OCI-LY7 (cell line): Measurements from ENCODE around the gene TBX5. TPM values are rescaled to one million over a fixed set of nuclear protein-coding genes. Genes with fewer than 3 reads are reported as not detected.

ENCODE experiments used
- BruUV-seq: library from RNA; stranded (reverse); fragments of 400-500 nt; replicated peaks from 2 replicates; lab custom pipeline; 2021; lab: Mats Ljungman, UMichigan
- CTCF ChIA-PET: fragments of 300-600 bp; sonication (Branson Sonifier 250); formaldehyde crosslinking; loops from one replicate; lab custom pipeline; 2022; ENCODE audit warnings: antibody characterized with exemption; ENCODE audit not compliant: unreplicated experiment; lab: Charles Lee
- POLR2A ChIA-PET: fragments of 300-600 bp; sonication (Branson Sonifier 250); formaldehyde crosslinking; loops from one replicate; lab custom pipeline; 2022; ENCODE audit warnings: antibody characterized with exemption; lab: Charles Lee
- DNase-seq: peaks from one replicate; pipeline ENCODE4 v3.0.0-alpha.2; 2015; ENCODE audit warnings: low spot score
- H2AFZ ChIP-seq: fragments of 200-600 bp; sonication (generic), shearing (Covaris generic); 2 replicates; pipeline ENCODE4 v1.6.1; 2014; ENCODE audit warnings: mild to moderate bottlenecking, antibody characterized with exemption, low read length, moderate library complexity
- H3K27ac ChIP-seq: fragments of 200-600 bp; sonication (generic); 2 replicates; pipeline ENCODE4 v1.5.1; 2014; ENCODE audit warnings: mixed run types, low read depth, mild to moderate bottlenecking, moderate library complexity, low read length, inconsistent platforms; ENCODE audit not compliant: poor library complexity, severe bottlenecking
- H3K36me3 ChIP-seq: fragments of 200-600 bp; sonication (generic); 2 replicates; pipeline ENCODE4 v1.6.1; 2014; ENCODE audit warnings: mild to moderate bottlenecking, antibody characterized with exemption, low read length, moderate library complexity, mixed read lengths; ENCODE audit not compliant: insufficient read depth
- H3K4me1 ChIP-seq: fragments of 200-600 bp; sonication (generic); 2 replicates; pipeline ENCODE4 v1.5.1; 2014; ENCODE audit warnings: mild to moderate bottlenecking, low read length; ENCODE audit not compliant: insufficient read depth, poor library complexity, severe bottlenecking
- H3K4me2 ChIP-seq: fragments of 200-600 bp; sonication (generic); 2 replicates; pipeline ENCODE4 v1.6.1; 2014; ENCODE audit warnings: mild to moderate bottlenecking, low read length
- H3K4me3 ChIP-seq: fragments of 200-600 bp; sonication (generic); 2 replicates; pipeline ENCODE4 v1.5.1; 2014; ENCODE audit warnings: mild to moderate bottlenecking, low read depth, low read length; ENCODE audit not compliant: poor library complexity, severe bottlenecking
- H3K79me2 ChIP-seq: fragments of 200-600 bp; sonication (generic); 2 replicates; pipeline ENCODE4 v1.6.1; 2016; ENCODE audit warnings: low read depth, mild to moderate bottlenecking, low read length, moderate library complexity, mixed read lengths; ENCODE audit not compliant: insufficient read depth
- H3K9me2 ChIP-seq: fragments of 200-600 bp; sonication (generic); 2 replicates; pipeline ENCODE4 v1.6.1; 2016; ENCODE audit warnings: mild to moderate bottlenecking, low read length, mixed read lengths; ENCODE audit not compliant: insufficient read depth
- H3K9me3 ChIP-seq: fragments of 200-600 bp; sonication (generic); 2 replicates; pipeline ENCODE4 v1.6.1; 2014; ENCODE audit warnings: mild to moderate bottlenecking, mixed run types, low read length, mixed read lengths
- H4K20me1 ChIP-seq: fragments of 200-600 bp; sonication (generic); 2 replicates; pipeline ENCODE4 v1.6.1; 2014; ENCODE audit warnings: mild to moderate bottlenecking, antibody characterized with exemption, low read length, moderate library complexity, mixed read lengths; ENCODE audit not compliant: insufficient read depth
- EZH2phosphoT487 ChIP-seq: fragments of 200-600 bp; sonication (generic); IDR thresholded peaks from 2 replicates; pipeline ENCODE4 v1.6.1; 2018; ENCODE audit warnings: low read depth, borderline replicate concordance, mild to moderate bottlenecking, mixed run types, antibody characterized with exemption, low read length, moderate library complexity, mixed read lengths
- intact Hi-C: fragments of 100-400 bp; cut with micrococcal nuclease; formaldehyde crosslinking; loops from one replicate; pipeline ENCODE4 v1.10.0; 2022; ENCODE audit not compliant: unreplicated experiment
- total RNA-seq, 2 experiments: library from RNA; depleted of rRNA in 1 of 2; stranded (reverse); fragments of >200 nt in 1 of 2; shearing (Covaris generic) in 1 of 2; gene quantifications; 2 replicates each; pipeline ENCODE4 v1.2.3, GENCODE V29; 2014 to 2022
- TF ChIP-seq, protein P1 (sequence below): fragments of 200-600 bp; sonication (generic); conservative IDR thresholded peaks from 2 replicates; pipeline ENCODE4 v1.5.1; 2014; ENCODE audit warnings: mild to moderate bottlenecking, antibody characterized with exemption, low read length, moderate library complexity, mixed read lengths

TBX5 gene
- total RNA-seq, 2 experiments from 2014 or later, result not detected

DNA sequence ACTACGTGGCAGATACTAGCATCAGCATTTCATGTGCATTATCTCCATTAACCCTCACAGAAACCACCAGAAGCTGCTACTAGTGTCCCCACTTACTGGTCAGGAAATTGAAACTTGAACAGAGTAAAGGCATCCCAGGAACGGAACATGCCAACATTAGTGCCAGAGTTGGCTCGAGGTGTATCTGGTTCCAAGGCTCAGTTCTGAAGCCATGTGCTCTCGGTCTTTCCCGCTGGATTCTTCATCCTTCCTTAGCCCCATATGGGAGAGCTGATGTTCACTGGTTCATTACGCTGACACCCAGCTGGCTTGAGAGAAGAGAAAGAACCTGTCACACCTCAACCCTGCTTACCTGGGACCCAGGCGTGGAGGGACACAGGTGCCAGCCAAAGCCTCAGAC is 91.5 kb downstream of the TBX5 start:
- no peak overlapping the region for H3K4me3 ChIP-seq
- CTCF ChIA-PET, result no interaction called here

DNA sequence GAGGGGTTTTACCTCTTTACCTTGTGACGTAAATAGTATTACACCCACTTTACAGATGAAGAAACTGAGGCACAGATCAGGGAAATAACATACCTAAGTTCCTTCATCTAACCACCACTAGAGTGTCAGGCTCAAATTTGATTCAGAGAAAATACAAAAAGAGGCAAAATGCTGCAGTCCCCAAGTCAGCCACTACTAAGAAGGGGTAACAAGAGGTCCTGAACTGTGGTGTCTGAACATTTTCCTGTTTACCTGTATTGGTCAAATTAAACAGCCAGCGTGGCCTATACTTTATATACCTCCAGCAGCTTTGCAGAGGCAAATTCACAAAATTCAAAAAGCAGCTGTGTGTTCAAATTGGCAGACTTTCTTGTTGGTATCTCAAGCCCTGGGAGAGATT is 92.0 kb downstream of the TBX5 start:
- CTCF ChIA-PET, result interaction anchor here (0.5 kb wide), 1 partner anchor 979 kb away, joined by 10 read pairs; no protein-coding TSS in a partner anchor
- intact Hi-C loops, result no loop called here

More for the DNA sequence above, 91.5 kb downstream of the TBX5 start:
- TF ChIP-seq EZH2phosphoT487, result no peak
- TF ChIP-seq, protein P1, sequence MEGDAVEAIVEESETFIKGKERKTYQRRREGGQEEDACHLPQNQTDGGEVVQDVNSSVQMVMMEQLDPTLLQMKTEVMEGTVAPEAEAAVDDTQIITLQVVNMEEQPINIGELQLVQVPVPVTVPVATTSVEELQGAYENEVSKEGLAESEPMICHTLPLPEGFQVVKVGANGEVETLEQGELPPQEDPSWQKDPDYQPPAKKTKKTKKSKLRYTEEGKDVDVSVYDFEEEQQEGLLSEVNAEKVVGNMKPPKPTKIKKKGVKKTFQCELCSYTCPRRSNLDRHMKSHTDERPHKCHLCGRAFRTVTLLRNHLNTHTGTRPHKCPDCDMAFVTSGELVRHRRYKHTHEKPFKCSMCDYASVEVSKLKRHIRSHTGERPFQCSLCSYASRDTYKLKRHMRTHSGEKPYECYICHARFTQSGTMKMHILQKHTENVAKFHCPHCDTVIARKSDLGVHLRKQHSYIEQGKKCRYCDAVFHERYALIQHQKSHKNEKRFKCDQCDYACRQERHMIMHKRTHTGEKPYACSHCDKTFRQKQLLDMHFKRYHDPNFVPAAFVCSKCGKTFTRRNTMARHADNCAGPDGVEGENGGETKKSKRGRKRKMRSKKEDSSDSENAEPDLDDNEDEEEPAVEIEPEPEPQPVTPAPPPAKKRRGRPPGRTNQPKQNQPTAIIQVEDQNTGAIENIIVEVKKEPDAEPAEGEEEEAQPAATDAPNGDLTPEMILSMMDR, result no peak
- intact Hi-C loops, result no loop called here
- no peak for DNase-seq
- Histone ChIP-seq H4K20me1 (no peaks in the 10 kb centered on the region), H3K79me2 (no peaks in the 10 kb centered on the region), H3K27ac (no peak overlapping the region), H3K4me2 (no peak overlapping the region), H3K9me3 (no peaks in the 10 kb centered on the region), H3K4me1 (no peaks in the 10 kb centered on the region), H3K36me3 (no peaks in the 10 kb centered on the region), H3K9me2 (no peaks in the 10 kb centered on the region), H2AFZ (no peak overlapping the region)
- POLR2A ChIA-PET, result no interaction called here
- no TSS peak for BruUV-seq

DNA sequence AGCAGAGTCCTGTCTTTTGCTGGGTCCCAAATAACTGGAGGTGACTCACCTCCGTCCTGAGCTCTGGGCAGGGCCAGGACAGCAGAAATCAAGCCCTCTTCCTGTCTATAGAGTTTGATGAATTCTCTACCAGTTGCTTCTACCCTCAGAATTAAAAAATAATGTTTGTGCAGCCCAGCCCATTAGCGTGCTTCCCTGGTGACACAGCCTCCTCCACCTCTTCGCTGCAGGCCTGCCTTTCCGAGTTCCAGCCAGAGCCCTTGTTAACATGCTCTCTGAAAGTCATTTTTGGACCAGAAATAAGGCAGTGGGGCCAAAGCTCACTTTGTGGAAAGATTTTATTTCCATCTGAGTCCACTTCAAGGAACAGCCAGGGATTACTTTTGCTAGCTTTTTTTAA is 94.0 kb downstream of the TBX5 start:
- no peaks in the 10 kb centered on the region for H3K36me3 ChIP-seq
- H2AFZ ChIP-seq, result no peak overlapping the region
- H3K4me3 ChIP-seq, result no peak overlapping the region
- no peaks in the 10 kb centered on the region for H3K9me2 ChIP-seq
- no peaks in the 10 kb centered on the region for H3K9me3 ChIP-seq
- POLR2A ChIA-PET, result interaction anchor here (0.9 kb wide), 1 partner anchor 11 kb away, joined by 3 read pairs; no protein-coding TSS in a partner anchor
- TF ChIP-seq, protein P1, result no peak
- no peak for TF ChIP-seq EZH2phosphoT487
- BruUV-seq, result no TSS peak
- H4K20me1 ChIP-seq, result no peaks in the 10 kb centered on the region
- H3K27ac ChIP-seq, result no peak overlapping the region
- no peaks in the 10 kb centered on the region for H3K4me1 ChIP-seq
- intact Hi-C loops, result no loop called here
- H3K79me2 ChIP-seq, result no peaks in the 10 kb centered on the region
- CTCF ChIA-PET, result no interaction called here
- no peak for DNase-seq
- H3K4me2 ChIP-seq, result no peak overlapping the region

More for the DNA sequence above, 92.0 kb downstream of the TBX5 start:
- POLR2A ChIA-PET, result interaction anchor here (0.7 kb wide), 1 partner anchor 117 kb away, joined by 4 read pairs; no protein-coding TSS in a partner anchor
- Histone ChIP-seq H3K36me3 (no peaks in the 10 kb centered on the region), H3K4me3 (no peak overlapping the region), H3K4me1 (no peaks in the 10 kb centered on the region), H2AFZ (no peak overlapping the region), H3K4me2 (no peak overlapping the region), H3K9me2 (no peaks in the 10 kb centered on the region), H4K20me1 (no peaks in the 10 kb centered on the region), H3K9me3 (no peaks in the 10 kb centered on the region), H3K27ac (no peak overlapping the region), H3K79me2 (no peaks in the 10 kb centered on the region)
- BruUV-seq, result no TSS peak
- no peak for TF ChIP-seq EZH2phosphoT487
- TF ChIP-seq, protein P1, result no peak
- no peak for DNase-seq
